B cell (primary cell): Measurements from ENCODE around the gene ACTR5. TPM values are rescaled to one million over a fixed set of nuclear protein-coding genes. Genes with fewer than 3 reads are reported as not detected.

Source experiments
- ATAC-seq: fragments of 200-7000 bp; cut with Tn5 transposase; one replicate; pipeline ENCODE4 v1.10.0; 2021; ENCODE audit warnings: low read depth, mild to moderate bottlenecking, moderate number of reproducible peaks, moderate library complexity
- CTCF ChIA-PET: fragments of 350-600 bp; sonication (Branson Sonifier 250); formaldehyde crosslinking; loops from one replicate; lab custom pipeline; 2021; ENCODE audit warnings: antibody characterized with exemption, inconsistent platforms; lab: Charles Lee
- POLR2A ChIA-PET: fragments of 350-600 bp; sonication (Branson Sonifier 250); formaldehyde crosslinking; loops from one replicate; lab custom pipeline; 2021; ENCODE audit warnings: antibody characterized with exemption; lab: Charles Lee
- DNase-seq: peaks from one replicate; pipeline ENCODE4 v3.0.0; 2013
- H2AFZ ChIP-seq: 2 replicates; pipeline ENCODE4 v1.6.1; 2012; ENCODE audit warnings: mild to moderate bottlenecking, low read depth, low read length; ENCODE audit not compliant: insufficient read depth, poor library complexity, severe bottlenecking
- H3K27ac ChIP-seq, 2 donors: 1 replicate in 1 of 2; 2 replicates in 1 of 2; pipeline ENCODE4 v1.5.1; 2012 to 2013; ENCODE audit warnings: low read length in 2 of 2, mild to moderate bottlenecking in 2 of 2, moderate library complexity in 1 of 2
- H3K27me3 ChIP-seq, 4 experiments: fragments of 200-600 bp in 1 of 4; sonication (generic) in 1 of 4; replicated peaks in 1 of 4; 1 replicate in 2 of 4; 2 replicates in 2 of 4; pipeline versions ENCODE4 v1.6.1 to v1.7.0; 2013 to 2016; ENCODE audit warnings: low read length in 3 of 4, mild to moderate bottlenecking in 2 of 4, mixed read lengths in 1 of 4, moderate library complexity in 1 of 4; ENCODE audit not compliant: insufficient read depth in 4 of 4, control insufficient read depth in 3 of 4; ENCODE audit errors: control extremely low read depth in 1 of 4
- H3K36me3 ChIP-seq, 2 experiments: replicated peaks in 1 of 2; 1 replicate in 1 of 2; 2 replicates in 1 of 2; pipeline versions ENCODE4 v1.6.1 to v1.7.1; 2013; ENCODE audit warnings: low read length in 1 of 2; ENCODE audit not compliant: insufficient read depth in 2 of 2, control insufficient read depth in 1 of 2; ENCODE audit errors: control extremely low read depth in 1 of 2, extremely low read depth in 1 of 2
- H3K4me1 ChIP-seq, 2 donors: fragments of 200-600 bp in 1 of 2; sonication (generic) in 1 of 2; 1 replicate in 1 of 2; 2 replicates in 1 of 2; pipeline versions ENCODE4 v1.5.1 to v1.6.1; 2013 to 2017; ENCODE audit warnings: low read length in 2 of 2; ENCODE audit not compliant: control insufficient read depth in 2 of 2, insufficient read depth in 2 of 2
- H3K4me2 ChIP-seq: replicated peaks from 2 replicates; pipeline ENCODE3; 2012; ENCODE audit warnings: mild to moderate bottlenecking, low read depth, low read length; ENCODE audit not compliant: poor library complexity, severe bottlenecking
- H3K4me3 ChIP-seq, 5 experiments: fragments of 200-600 bp in 1 of 5; sonication (generic) in 1 of 5; 1 replicate in 3 of 5; 2 replicates in 2 of 5; pipeline versions ENCODE4 v1.5.1 to v1.7.0; 2011 to 2016; ENCODE audit warnings: low read length in 4 of 5, mild to moderate bottlenecking in 4 of 5, low read depth in 2 of 5, control low read depth in 1 of 5, moderate library complexity in 1 of 5; ENCODE audit not compliant: insufficient read depth in 1 of 5; ENCODE audit errors: control extremely low read depth in 1 of 5, extremely low read depth in 1 of 5
- H3K79me2 ChIP-seq: fragments of 200-600 bp; sonication (generic); one replicate; pipeline ENCODE4 v1.6.0; 2016; ENCODE audit warnings: low read length; ENCODE audit not compliant: control insufficient read depth, insufficient read depth
- H3K9ac ChIP-seq: fragments of 200-600 bp; sonication (generic); 2 replicates; pipeline ENCODE4 v1.6.1; 2017; ENCODE audit warnings: mild to moderate bottlenecking, low read length, moderate library complexity
- H3K9me3 ChIP-seq, 3 donors: one replicate each; pipeline versions ENCODE4 v1.6.1 to v1.7.1; 2013; ENCODE audit warnings: low read length in 2 of 3; ENCODE audit not compliant: control insufficient read depth in 2 of 3, insufficient read depth in 1 of 3; ENCODE audit errors: control extremely low read depth in 1 of 3
- H4K20me1 ChIP-seq: 2 replicates; pipeline ENCODE4 v1.6.0; 2012; ENCODE audit warnings: mild to moderate bottlenecking, low read length; ENCODE audit not compliant: insufficient read depth, control insufficient read depth, poor library complexity, severe bottlenecking
- H3K27ac Mint-ChIP-seq: one replicate; pipeline ENCODE4 v1.8.0; 2021; ENCODE audit warnings: mixed read lengths
- H3K27me3 Mint-ChIP-seq: one replicate; pipeline ENCODE4 v1.8.0; 2021; ENCODE audit warnings: mixed read lengths
- H3K4me1 Mint-ChIP-seq: one replicate; pipeline ENCODE4 v1.8.0; 2021; ENCODE audit warnings: mixed read lengths
- H3K4me3 Mint-ChIP-seq: one replicate; pipeline ENCODE4 v1.8.0; 2021; ENCODE audit warnings: mixed read lengths
- H3K9me3 Mint-ChIP-seq: one replicate; pipeline ENCODE4 v1.8.0; 2022; ENCODE audit warnings: mixed read lengths; ENCODE audit not compliant: insufficient read depth
- EZH2 ChIP-seq: IDR thresholded peaks from 2 replicates; pipeline ENCODE4 v1.6.1; 2012; ENCODE audit warnings: borderline replicate concordance, low read depth, mild to moderate bottlenecking, moderate library complexity, low read length; ENCODE audit not compliant: insufficient read depth, poor library complexity, severe bottlenecking
- WGBS: methylation state at CpG from one replicate; pipeline ENCODE4 v1.1.5; 2013; ENCODE audit warnings: missing lambda C conversion rate; ENCODE audit not compliant: insufficient coverage; 5-methylcytosine and 5-hydroxymethylcytosine counted together
- intact Hi-C: fragments of 100-400 bp; cut with micrococcal nuclease; formaldehyde crosslinking; loops from one replicate; pipeline ENCODE4 v1.10.0; 2022
- polyA plus RNA-seq: library from polyadenylated mRNA; depleted of rRNA; stranded (reverse); fragments of >200 nt; gene quantifications from 2 replicates; pipeline ENCODE4 v1.2.3, GENCODE V29; 2012
- total RNA-seq, 2 donors: library from RNA; stranded (reverse); fragments of 120-200 nt in 1 of 2; gene quantifications; 1 replicate in 1 of 2; 2 replicates in 1 of 2; pipeline versions ENCODE4 v1.2.3 to v1.2.4, GENCODE V29; 2013 to 2022
- TF ChIP-seq, protein P1 (sequence below): fragments of 200-600 bp; IDR thresholded peaks from one replicate; pipeline ENCODE4 v1.8.0; 2022; ENCODE audit warnings: antibody characterized with exemption, mild to moderate bottlenecking

The ACTR5 gene
- total and polyA plus RNA-seq, 2 donors (not counting 1 experiment from before 2014, with no cell fraction given) = 15.4 to 18.0 TPM

DNA sequence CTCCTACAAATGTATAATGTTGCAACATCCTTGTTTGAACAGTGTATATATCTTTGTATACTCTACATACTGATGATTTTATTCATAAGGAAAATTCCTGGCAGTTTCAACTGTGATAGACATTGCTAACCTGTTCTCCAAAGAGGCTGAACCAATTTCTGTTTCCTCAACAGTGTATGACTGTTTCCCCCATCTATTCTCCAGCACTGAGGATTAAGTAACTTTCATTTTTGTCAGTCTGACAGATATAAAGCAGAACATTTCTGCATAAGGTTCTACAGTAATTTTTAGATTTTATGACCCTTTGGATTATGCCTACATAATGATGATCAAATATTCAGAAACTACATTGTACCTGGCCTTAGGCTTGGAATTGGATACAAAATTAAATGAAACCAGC is 67.2 kb downstream of the ACTR5 start:
- no peak overlapping the region for H3K4me2 ChIP-seq
- ATAC-seq (no peak), DNase-seq (no peak)
- Mint-ChIP-seq H3K9me3 (no peaks in the 10 kb centered on the region), H3K27me3 (no peaks in the 10 kb centered on the region), H3K27ac (peak overlapping the region; percentile 12), H3K4me3 (no peak overlapping the region), H3K4me1 (peaks cover 80% of the 10 kb centered on the region)
- no peak overlapping the region for H3K9ac ChIP-seq
- TF ChIP-seq, protein P1, sequence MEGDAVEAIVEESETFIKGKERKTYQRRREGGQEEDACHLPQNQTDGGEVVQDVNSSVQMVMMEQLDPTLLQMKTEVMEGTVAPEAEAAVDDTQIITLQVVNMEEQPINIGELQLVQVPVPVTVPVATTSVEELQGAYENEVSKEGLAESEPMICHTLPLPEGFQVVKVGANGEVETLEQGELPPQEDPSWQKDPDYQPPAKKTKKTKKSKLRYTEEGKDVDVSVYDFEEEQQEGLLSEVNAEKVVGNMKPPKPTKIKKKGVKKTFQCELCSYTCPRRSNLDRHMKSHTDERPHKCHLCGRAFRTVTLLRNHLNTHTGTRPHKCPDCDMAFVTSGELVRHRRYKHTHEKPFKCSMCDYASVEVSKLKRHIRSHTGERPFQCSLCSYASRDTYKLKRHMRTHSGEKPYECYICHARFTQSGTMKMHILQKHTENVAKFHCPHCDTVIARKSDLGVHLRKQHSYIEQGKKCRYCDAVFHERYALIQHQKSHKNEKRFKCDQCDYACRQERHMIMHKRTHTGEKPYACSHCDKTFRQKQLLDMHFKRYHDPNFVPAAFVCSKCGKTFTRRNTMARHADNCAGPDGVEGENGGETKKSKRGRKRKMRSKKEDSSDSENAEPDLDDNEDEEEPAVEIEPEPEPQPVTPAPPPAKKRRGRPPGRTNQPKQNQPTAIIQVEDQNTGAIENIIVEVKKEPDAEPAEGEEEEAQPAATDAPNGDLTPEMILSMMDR = no peak
- H3K27me3 ChIP-seq = no peaks in the 10 kb centered on the region
- ChIA-PET POLR2A (no interaction called here), CTCF (interaction anchor here (1.5 to 2.9 kb wide), 4 partner anchors 10 to 147 kb away, joined by 5 to 19 read pairs (median 8); partner anchors contain the start of genes DHX35 and PPP1R16B)
- H3K4me3 ChIP-seq = no peak overlapping the region
- intact Hi-C loops = no loop called here
- H3K79me2 ChIP-seq = peaks cover 100% of the 10 kb centered on the region
- H2AFZ ChIP-seq = no peak overlapping the region
- H3K36me3 ChIP-seq = peaks cover 0 to 62% of the 10 kb centered on the region in 2 experiments
- H4K20me1 ChIP-seq = peaks cover 73% of the 10 kb centered on the region
- H3K9me3 ChIP-seq = no peaks in the 10 kb centered on the region
- peak overlapping the region in 1 of 2 donors; percentile 65 for H3K27ac ChIP-seq
- peaks cover 65 to 73% of the 10 kb centered on the region in 2 donors for H3K4me1 ChIP-seq

DNA sequence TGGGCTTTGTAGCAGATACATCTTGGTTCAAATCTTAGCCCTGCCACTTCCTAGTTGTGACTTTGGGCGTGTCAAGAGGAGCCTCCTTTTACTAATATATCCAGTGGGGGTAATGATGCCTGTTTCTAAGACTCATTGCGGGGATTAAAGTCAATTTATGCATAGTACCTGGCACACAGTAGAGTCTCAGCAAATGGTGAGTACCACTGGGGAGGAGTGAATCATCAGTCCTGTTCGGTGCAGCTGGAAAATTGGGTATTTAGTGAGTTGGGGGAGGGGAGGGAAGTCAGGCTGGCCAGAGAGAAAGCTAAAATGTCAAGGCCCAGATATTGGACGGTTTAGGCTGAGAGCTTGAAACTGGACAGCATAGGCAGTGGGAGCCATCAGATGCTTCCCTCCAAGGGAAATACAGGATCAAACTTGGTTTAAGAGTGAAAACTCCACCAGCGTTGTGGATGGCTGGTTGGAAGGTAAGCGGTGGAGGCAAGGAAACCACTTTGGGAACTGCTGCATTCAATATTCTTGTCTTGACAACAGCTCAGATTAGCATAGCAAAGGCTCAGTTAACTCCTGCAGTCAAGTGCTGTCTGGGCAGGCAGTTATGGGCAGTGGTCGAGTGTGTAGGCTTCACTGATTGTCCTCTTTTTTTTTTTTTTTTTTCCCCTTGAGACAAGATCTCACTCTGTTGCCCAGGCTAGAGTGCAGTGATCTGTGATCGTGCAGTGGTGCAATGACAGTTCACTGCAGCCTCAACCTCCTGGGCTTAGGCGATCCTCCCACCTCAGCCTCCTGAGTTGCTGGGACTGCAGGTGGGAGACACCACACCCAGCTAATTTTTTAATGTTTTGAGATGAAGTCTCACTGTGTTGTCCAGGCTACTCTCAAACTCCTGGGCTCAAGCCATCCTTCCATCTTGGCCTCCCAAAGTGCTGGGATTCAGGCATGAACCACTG is 70.1 kb downstream of the ACTR5 start:
- no peak for TF ChIP-seq EZH2
- TF ChIP-seq, protein P1 = no peak
- H3K27me3 Mint-ChIP-seq = no peaks in the 10 kb centered on the region
- peaks cover 0 to 56% of the 10 kb centered on the region in 2 experiments for H3K36me3 ChIP-seq
- H3K9ac ChIP-seq = no peak overlapping the region
- peak; percentile 28 for ATAC-seq
- intact Hi-C loops = no loop called here
- peaks cover 66% of the 10 kb centered on the region for H4K20me1 ChIP-seq
- H3K4me2 ChIP-seq = peak overlapping the region; percentile 36
- no peak overlapping the region for H3K4me3 ChIP-seq
- peaks cover 99% of the 10 kb centered on the region for H3K79me2 ChIP-seq
- H3K4me1 Mint-ChIP-seq = peaks cover 72% of the 10 kb centered on the region
- no peak overlapping the region for H2AFZ ChIP-seq
- H3K27ac ChIP-seq = peak overlapping the region in 1 of 2 donors; percentile 65
- peak overlapping the region; percentile 64 for H3K27ac Mint-ChIP-seq
- H3K9me3 ChIP-seq = peaks cover 0 to 6% (median 0%) of the 10 kb centered on the region in 3 donors
- DNase-seq = no peak
- 95% methylated on average over 5 of the region's 9 CpGs for WGBS
- no peaks in the 10 kb centered on the region for H3K27me3 ChIP-seq
- no peaks in the 10 kb centered on the region for H3K9me3 Mint-ChIP-seq
- POLR2A ChIA-PET = interaction anchor here (1.0 kb wide), 1 partner anchor 11 kb away, joined by 3 read pairs; no protein-coding TSS in a partner anchor
- H3K4me1 ChIP-seq = peaks cover 48 to 49% of the 10 kb centered on the region in 2 donors
- H3K4me3 Mint-ChIP-seq = peak overlapping the region; percentile 6
- CTCF ChIA-PET = interaction anchor here (0.8 to 1.4 kb wide), 5 partner anchors 9 to 70 kb away, joined by 3 to 4 read pairs (median 3); no protein-coding TSS in a partner anchor
